HEK293 (cell line): ENCODE data around the gene RPL7A.

ENCODE experiments used
- CTCF ChIA-PET: fragments of 350-600 bp; formaldehyde crosslinking; extraction: SDS; loops from one replicate; lab custom pipeline; 2021; ENCODE audit warnings: antibody characterized with exemption; lab: Yijun Ruan, JAX
- POLR2A ChIA-PET: fragments of 300-600 bp; formaldehyde crosslinking; extraction: SDS; loops from one replicate; lab custom pipeline; 2020; ENCODE audit warnings: antibody characterized with exemption, inconsistent platforms; lab: Yijun Ruan, JAX
- H3K27ac ChIP-seq: fragments of 200-500 bp; sonication (Bioruptor generic); 2 replicates; pipeline ENCODE4 v1.5.1; 2014; ENCODE audit warnings: low read depth, low read length, control low read depth, inconsistent platforms; ENCODE audit errors: extremely low read depth
- H3K36me3 ChIP-seq, 2 experiments: fragments of 200-500 bp in 1 of 2; sonication (Bioruptor generic) in 1 of 2; 1 replicate in 1 of 2; 2 replicates in 1 of 2; pipeline ENCODE4 v1.5.1; 2014 to 2017; ENCODE audit warnings: inconsistent platforms in 2 of 2, low read length in 2 of 2; ENCODE audit not compliant: control insufficient read depth in 2 of 2, insufficient read depth in 1 of 2
- H3K4me1 ChIP-seq: fragments of 200-500 bp; sonication (Bioruptor generic); 2 replicates; pipeline ENCODE4 v1.5.1; 2014; ENCODE audit warnings: mild to moderate bottlenecking, low read length, inconsistent platforms; ENCODE audit not compliant: control insufficient read depth, insufficient read depth
- H3K4me3 ChIP-seq: 2 replicates; pipeline ENCODE4 v1.5.1; 2011; ENCODE audit warnings: low read depth, mild to moderate bottlenecking, control low read depth, low read length, moderate library complexity
- H3K9me3 ChIP-seq: fragments of 200-500 bp; sonication (Bioruptor generic); 2 replicates; pipeline ENCODE4 v1.5.1; 2014; ENCODE audit warnings: low read depth, low read length, inconsistent platforms; ENCODE audit not compliant: control insufficient read depth, insufficient read depth
- ATF2 ChIP-seq: fragments of 450-650 bp; formaldehyde crosslinking; IDR thresholded peaks from 2 replicates; pipeline ENCODE4 v1.5.1; 2016; ENCODE audit warnings: missing biosample characterization, missing genetic modification characterization, low read depth
- CTCF ChIP-seq: fragments of 450-650 bp; formaldehyde crosslinking; IDR thresholded peaks from 2 replicates; pipeline ENCODE4 v1.5.1; 2016; ENCODE audit warnings: missing biosample characterization, missing genetic modification characterization
- GLIS2 ChIP-seq: fragments of 450-650 bp; formaldehyde crosslinking; IDR thresholded peaks from 2 replicates; pipeline ENCODE4 v1.5.1; 2016; ENCODE audit warnings: missing biosample characterization, missing genetic modification characterization
- KLF1 ChIP-seq: fragments of 450-650 bp; formaldehyde crosslinking; IDR thresholded peaks from 2 replicates; pipeline ENCODE4 v1.5.1; 2016; ENCODE audit warnings: missing biosample characterization, missing genetic modification characterization
- REST ChIP-seq: fragments of 450-650 bp; formaldehyde crosslinking; IDR thresholded peaks from 2 replicates; pipeline ENCODE4 v1.5.1; 2016; ENCODE audit warnings: missing biosample characterization, missing genetic modification characterization
- SP2 ChIP-seq: fragments of 450-650 bp; formaldehyde crosslinking; IDR thresholded peaks from 2 replicates; pipeline ENCODE4 v1.5.1; 2016; ENCODE audit warnings: missing biosample characterization, missing genetic modification characterization
- ZBTB10 ChIP-seq: fragments of 450-650 bp; formaldehyde crosslinking; IDR thresholded peaks from 2 replicates; pipeline ENCODE4 v1.5.1; 2016; ENCODE audit warnings: missing biosample characterization, missing genetic modification characterization
- ZBTB48 ChIP-seq: fragments of 450-650 bp; formaldehyde crosslinking; IDR thresholded peaks from 2 replicates; pipeline ENCODE4 v1.5.1; 2016; ENCODE audit warnings: missing biosample characterization, missing genetic modification characterization
- ZNF10 ChIP-seq: fragments of 450-650 bp; formaldehyde crosslinking; IDR thresholded peaks from 2 replicates; pipeline ENCODE4 v1.5.1; 2017; ENCODE audit warnings: missing biosample characterization, missing genetic modification characterization
- ZNF394 ChIP-seq: fragments of 450-650 bp; formaldehyde crosslinking; IDR thresholded peaks from 2 replicates; pipeline ENCODE4 v1.5.1; 2016; ENCODE audit warnings: missing biosample characterization, missing genetic modification characterization, mild to moderate bottlenecking, moderate library complexity, borderline replicate concordance
- ZNF473 ChIP-seq: fragments of 450-650 bp; formaldehyde crosslinking; IDR thresholded peaks from 2 replicates; pipeline ENCODE4 v1.5.1; 2017; ENCODE audit warnings: missing biosample characterization, missing genetic modification characterization
- ZNF518A ChIP-seq: fragments of 450-650 bp; formaldehyde crosslinking; conservative IDR thresholded peaks from 2 replicates; pipeline ENCODE4 v1.5.1; 2016; ENCODE audit warnings: low read depth, missing biosample characterization, missing genetic modification characterization
- ZNF548 ChIP-seq: fragments of 450-650 bp; formaldehyde crosslinking; IDR thresholded peaks from 2 replicates; pipeline ENCODE4 v1.5.1; 2016; ENCODE audit warnings: missing biosample characterization, missing genetic modification characterization
- ZNF549 ChIP-seq: fragments of 450-650 bp; IDR thresholded peaks from 2 replicates; pipeline ENCODE4 v1.5.1; 2018; ENCODE audit warnings: missing biosample characterization, missing genetic modification characterization, mild to moderate bottlenecking, inconsistent platforms, moderate library complexity
- ZNF596 ChIP-seq: fragments of 450-650 bp; IDR thresholded peaks from 2 replicates; pipeline ENCODE4 v1.5.0; 2018; ENCODE audit warnings: missing biosample characterization, mild to moderate bottlenecking, missing genetic modification characterization, moderate library complexity
- ZNF600 ChIP-seq: fragments of 450-650 bp; formaldehyde crosslinking; IDR thresholded peaks from 2 replicates; pipeline ENCODE4 v1.5.1; 2016; ENCODE audit warnings: missing biosample characterization, missing genetic modification characterization
- ZNF792 ChIP-seq: fragments of 450-650 bp; formaldehyde crosslinking; IDR thresholded peaks from 2 replicates; pipeline ENCODE4 v1.5.1; 2016; ENCODE audit warnings: missing biosample characterization, missing genetic modification characterization

Gene RPL7A

GRCh38 chr9:133394687-133395271, 46.8 kb downstream of the RPL7A start:
- Histone ChIP-seq H3K4me3 (no peak overlapping the region), H3K36me3 (no peaks in the 10 kb centered on the region), H3K27ac (no peak overlapping the region), H3K4me1 (no peaks in the 10 kb centered on the region), H3K9me3 (no peaks in the 10 kb centered on the region)
- ChIA-PET POLR2A (interaction anchor here (0.6 to 2.6 kb wide), 3 partner anchors 10 to 22 kb away, joined by 3 to 9 read pairs (median 3); no protein-coding TSS in a partner anchor), CTCF (interaction anchor here (1.1 to 2.2 kb wide), 4 partner anchors 17 to 91 kb away, joined by 3 to 7 read pairs (median 4); no protein-coding TSS in a partner anchor)
- TF ChIP-seq ZBTB10, result no peak
- no peak for TF ChIP-seq KLF1 (tag by site-specific recombination)
- TF ChIP-seq ZNF549 (tag by site-specific recombination), result no peak
- TF ChIP-seq ZNF518A (tag by site-specific recombination), result no peak
- no peak for TF ChIP-seq ZNF792 (tag by site-specific recombination)
- no peak for TF ChIP-seq SP2 (tag by site-specific recombination)
- TF ChIP-seq ZNF596 (tag by site-specific recombination), result no peak

GRCh38 chr9:133396952-133397351, 48.9 kb downstream of the RPL7A start:
- no peak overlapping the region for H3K4me3 ChIP-seq
- POLR2A ChIA-PET, result no interaction called here

More at GRCh38 chr9:133396952-133397351, 48.9 kb downstream of the RPL7A start:
- Histone ChIP-seq H3K36me3 (peaks cover 0 to 7% of the 10 kb centered on the region in 2 experiments; a peak in 1 of 3 replicates), H3K27ac (no peak overlapping the region), H3K9me3 (no peaks in the 10 kb centered on the region), H3K4me1 (no peaks in the 10 kb centered on the region)
- CTCF ChIA-PET, result interaction anchor here (0.5 to 2.2 kb wide), 6 partner anchors 9 to 91 kb away, joined by 3 to 9 read pairs (median 4); no protein-coding TSS in a partner anchor
- TF ChIP-seq REST (no peak), GLIS2 (0 out of 2 replicates have a peak, but pooled peaks have one; percentile 57), ZNF600 (peak; percentile 51; the same call in 1 of the 2 replicates), ATF2 (tag by site-specific recombination) (no peak), SP2 (tag by site-specific recombination) (no peak), ZNF548 (tag by site-specific recombination) (no peak), ZNF473 (tag by site-specific recombination) (no peak), ZBTB48 (tag by site-specific recombination) (no peak), ZNF10 (tag by site-specific recombination) (no peak), ZNF394 (tag by site-specific recombination) (no peak), CTCF (peak; percentile 34; the same call in 1 of the 2 replicates)
